ENCODE data around the gene HPX.
A peak's percentile ranks its signal among the peaks of the same experiment; 100 is the strongest.
"Not testable (repeated sequence)": the region's sequence is repeated elsewhere in the genome, so short reads cannot be mapped to it uniquely, and the experiment has no call there.

The HPX gene

DNA sequence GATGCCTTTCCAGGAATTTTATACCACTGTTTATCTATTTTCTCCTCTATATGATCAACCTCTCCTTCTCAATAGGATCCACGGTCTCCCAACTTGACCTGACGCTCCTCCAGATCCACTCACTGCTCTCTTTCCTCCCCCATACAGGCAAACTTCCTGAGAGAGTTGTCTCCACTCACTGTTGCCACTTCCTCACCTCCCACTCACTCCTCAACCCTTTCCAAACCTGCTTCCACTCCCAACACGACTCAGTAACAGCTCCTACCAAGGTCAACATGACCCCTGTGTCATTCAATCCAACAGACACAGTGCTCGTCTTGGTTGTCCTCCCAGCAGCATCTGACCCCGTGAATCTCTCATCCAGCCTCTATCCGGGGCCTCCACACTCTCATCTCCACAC lies 25.0 kb downstream of the HPX start:
- DNase-seq (ENCODE audit: low read depth) = no peak

DNA sequence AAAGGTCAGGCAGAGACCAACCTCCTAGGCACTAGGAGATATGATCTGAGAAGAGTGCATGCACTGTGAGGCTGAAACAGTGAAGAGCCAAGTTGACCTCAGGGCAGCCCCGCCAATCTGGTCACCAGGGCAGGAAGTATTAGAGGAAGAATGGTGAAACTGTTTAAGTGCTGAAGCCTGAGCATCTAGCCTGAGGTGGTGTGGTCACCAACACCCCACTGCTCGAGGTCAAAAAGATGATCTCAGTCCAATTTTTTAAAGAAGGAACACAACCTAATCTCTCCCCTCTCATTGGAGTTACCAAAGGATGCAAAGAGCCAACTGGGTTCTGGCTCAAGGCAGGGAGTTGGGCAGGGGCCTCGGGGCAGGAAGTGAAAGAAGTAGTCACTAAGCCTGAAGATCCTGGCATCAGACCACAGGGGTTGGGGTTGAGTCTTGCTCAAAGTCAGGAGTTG lies 25.9 kb downstream of the HPX start:
- no peak for DNase-seq (ENCODE audit: low read depth)

DNA sequence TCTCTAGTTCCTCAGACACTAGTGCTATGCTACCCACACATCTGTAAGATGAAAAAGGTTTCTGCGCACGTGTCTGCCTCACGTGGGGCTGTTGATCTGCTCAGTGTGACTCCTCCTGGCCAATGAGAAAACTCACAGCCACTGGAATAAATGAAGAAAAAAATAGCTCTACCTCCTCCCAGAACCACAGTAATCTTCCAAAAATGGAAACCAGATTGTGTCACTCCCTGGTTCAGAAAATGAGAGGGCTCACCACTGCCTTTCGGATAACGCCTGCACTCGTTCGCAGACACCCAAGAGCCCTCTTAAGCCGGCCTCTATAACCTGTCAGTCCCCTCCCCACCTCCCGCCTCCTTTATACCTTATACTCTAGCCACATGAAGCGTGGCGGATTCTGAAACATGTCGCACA lies 27.0 kb downstream of the HPX start:
- DNase-seq (ENCODE audit: low read depth) = no peak

DNA sequence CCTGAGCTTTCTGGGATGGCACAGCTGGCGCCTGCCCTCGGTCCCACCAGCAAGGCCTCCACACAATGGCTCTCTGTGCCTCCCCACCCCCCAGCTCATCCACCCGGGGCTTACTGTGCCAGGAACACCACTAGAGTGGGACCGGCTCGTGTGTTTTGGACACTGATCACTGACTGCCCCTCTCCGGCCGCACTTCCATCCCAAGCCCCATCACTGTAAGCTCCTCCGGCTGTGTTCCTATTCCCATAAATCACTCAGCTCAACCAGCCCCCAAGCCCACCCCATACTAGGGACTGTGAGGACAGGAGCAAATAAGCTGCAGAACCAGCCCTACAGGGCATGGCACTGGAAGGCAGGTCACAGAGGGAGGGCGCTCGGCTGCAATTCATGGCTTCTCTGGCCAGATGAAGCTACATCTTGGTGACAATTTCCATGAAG lies 29.2 kb downstream of the HPX start:
- no peak for DNase-seq (ENCODE audit: low read depth)

DNA sequence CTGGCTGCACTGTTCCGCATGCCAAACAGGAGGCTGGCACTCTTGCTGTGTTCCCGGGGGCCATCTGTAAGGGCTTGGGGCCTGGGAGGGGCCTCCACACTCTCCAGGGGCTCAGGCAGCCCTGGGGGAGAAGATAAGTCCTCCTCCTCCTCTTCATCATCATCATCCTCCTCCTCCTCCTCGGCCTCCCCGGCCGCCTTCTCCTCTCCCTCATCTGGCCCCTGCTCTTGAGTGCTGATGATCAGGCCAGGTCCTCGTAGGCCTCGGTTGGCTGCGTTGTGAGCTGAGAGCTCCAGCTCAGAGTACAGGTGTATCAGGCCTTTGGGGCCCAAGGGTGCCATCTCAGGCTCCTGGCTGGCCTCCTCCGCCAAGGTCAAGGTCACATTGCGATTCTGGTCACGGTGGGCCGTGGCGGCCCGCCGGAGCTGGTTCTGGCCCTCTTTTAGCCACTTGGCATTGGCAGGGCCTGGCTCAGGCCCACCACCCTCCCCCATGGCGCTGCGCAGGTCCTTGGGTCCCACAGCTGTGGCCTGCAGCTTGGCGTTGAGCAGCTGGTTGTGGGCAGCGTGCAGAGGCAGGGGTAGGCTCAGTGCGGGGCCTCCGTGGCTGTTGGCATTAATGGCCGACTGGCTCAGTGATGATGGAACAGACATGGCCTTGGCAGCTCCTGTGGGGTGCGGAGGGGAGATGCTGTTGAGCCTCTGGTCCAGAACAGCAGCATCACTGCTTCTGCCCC lies 29.9 kb downstream of the HPX start:
- DNase-seq (ENCODE audit: low read depth) = no peak

DNA sequence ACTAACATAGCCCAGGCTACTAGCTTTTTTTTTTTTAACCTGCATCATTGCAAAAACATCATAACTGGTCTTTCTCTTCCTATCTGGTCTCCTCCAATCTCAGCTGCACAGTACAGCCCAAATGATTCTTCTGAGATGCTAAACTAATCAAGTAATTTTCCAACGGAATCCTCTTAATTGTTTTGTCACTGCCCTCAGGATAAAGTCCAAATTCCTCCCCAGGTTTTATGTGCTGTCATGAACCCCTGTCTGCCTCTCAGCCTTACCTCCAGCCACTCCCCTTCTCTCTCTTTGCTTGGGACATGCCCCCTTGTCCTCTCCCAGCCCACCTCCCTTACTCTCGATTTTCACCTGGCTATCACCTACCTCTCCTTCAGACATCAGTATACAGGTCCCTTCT lies 34.4 kb downstream of the HPX start:
- no peak for DNase-seq (ENCODE audit: low read depth)

DNA sequence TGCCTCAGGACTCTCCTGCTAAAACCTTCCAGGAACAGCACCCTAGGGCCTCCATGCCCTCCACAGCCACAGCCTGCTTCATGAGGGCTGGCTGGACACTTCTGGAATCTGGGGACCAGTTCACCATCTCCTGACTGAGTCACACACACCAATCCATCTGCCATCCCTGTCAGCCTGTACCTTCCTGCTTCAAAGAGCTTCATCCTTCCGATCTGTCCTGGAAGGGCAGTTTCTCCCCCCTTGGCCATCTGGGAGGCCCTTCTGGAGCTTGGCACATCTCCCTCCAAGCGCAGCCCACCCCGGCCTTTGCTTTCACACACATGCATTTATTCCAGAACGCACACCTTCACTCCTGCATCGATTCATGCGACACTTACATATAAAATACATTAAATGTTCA lies 34.9 kb downstream of the HPX start:
- no peak for DNase-seq (ENCODE audit: low read depth)

DNA sequence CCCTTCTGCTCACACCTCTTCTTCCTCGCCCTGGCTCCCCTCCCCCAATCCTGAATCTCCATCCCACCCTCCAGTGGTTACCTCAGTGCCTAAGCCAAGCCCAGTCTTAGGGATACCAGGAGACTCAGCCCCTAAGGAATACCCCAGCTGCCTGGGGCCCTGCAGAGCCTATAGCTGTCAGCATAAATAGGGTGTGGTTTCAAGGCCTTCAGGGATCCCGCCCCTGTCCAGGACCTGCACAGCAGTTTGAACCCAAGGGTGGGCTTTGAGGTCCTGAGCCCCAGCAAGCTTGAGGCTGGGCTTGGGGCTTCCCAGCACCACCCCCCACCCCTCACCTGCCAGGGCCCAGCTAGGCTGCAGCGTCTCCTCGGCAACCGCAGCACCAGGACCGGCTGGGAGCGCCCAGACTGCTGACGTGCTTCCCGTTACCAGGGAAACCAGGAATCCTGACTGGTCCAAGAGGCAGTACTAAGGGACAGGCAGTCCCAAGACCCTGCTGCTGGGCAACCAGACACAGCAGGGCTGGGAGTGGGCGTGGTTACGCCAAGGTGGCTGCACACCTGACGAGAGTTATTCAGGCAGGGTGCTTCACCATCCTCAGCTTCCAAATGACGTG lies 35.6 kb downstream of the HPX start:
- DNase-seq (ENCODE audit: low read depth) = no peak

DNA sequence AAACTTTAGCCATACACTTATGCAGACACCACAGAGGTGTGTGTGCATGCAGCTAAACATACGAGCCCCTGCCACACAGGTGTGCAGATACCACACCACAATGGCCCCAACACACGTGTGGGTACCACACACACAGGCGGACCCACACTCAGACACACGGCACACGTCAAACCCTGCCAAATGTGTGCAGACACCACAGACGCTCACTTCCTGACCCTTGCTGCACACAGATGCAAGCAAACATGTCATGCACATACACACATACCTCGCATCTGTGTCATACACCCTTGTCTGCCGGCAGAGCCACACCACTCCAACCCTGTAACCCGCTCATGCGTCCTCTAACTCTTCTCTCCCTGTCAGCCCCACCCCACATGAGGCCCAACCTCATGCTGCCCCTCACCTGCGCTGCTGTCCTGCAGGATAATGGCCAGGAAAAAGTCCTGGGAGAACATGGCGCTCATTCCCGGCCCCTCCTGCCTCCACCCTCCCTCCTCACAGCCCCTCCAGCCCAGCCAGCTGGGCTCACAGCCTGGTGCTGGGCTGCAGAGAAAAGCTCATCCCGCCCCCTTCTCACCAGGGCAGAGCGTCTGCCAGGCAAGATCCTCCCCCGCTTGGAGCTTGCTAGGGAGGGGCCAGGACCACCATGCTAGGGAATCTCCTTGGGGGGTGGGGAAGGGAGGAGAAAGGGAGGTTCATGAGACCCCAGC lies 36.3 kb downstream of the HPX start:
- no peak for DNase-seq (ENCODE audit: low read depth)

DNA sequence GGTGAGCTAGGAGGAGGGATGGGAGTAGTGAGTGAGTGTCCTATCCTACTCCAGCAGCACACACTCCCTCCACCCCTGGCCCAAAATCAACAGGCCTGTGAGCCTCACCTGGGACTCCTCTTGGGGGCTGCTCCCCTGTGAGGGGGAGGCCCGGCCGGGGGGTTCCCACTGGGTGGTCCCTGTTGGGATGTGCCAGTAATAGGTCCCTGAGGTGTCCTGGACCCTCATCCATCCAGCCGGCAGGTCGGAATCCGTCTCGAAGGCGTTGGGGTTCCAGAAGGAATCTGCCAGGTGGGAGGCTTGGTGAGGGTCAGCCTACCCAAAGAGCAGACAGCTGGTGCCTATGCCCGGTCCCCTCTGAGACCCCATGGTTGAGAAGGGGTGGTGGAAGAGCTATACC lies 37.2 kb downstream of the HPX start:
- DNase-seq (ENCODE audit: low read depth) = no peak

DNA sequence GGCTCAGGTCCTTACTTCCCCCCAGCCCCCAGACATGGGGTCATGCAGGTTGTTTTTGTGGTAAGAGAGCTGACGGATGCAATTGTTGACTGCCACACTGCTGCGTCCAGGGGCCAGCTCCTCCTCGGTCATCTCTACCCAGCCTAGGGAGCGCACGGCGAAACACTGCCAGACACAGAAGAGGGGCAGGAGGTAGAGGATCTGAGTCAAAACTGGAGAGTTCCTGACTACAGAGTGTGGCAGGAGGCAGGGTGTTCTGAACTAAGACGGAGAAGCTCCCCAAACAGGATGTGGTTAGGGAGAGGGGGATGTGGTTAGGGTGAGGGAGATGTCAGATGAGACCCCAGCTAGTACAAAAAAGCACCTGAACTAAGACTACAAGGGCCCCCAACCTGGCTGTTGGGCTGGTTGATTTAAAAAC lies 38.2 kb downstream of the HPX start:
- DNase-seq (ENCODE audit: low read depth) = no peak

DNA sequence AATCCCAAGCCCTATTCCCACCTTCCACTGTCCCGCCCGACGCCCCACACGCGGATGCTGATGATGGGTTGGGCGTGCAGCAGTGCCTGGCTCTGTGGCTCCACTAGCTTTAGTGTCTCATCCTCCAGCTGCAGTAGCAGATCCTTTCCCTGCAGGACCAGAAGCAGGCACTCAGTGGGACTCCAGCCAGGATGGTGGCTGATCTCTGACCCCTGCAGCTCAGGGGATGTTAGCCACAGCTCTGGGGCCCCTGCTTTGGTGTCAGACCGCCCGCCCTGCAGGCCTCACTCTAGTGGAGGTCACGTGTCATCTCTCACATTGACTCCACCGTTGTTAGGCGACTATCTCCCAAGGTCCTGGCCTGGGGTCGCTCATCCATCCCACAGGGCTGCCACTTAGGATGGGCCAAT lies 38.7 kb downstream of the HPX start:
- DNase-seq (ENCODE audit: low read depth) = no peak

DNA sequence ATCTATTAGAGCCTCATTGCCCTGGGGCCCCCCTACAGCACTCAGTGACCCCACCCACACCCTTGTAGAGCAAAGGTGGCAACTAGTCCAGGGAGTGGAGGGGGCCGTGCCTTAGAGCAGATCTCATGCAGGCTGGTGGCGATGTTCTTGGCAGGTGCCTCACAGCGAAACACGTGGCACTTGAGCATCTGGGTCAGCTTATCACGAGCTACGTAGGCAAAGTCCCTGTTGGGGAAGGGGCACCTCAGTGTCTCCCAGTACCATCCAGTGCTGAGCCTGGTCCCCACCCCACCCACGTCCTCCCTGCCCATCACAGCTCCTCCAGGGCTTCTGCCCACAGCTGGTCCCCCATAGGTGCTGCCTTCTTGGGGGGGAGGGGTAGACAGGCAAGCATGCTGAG lies 39.3 kb downstream of the HPX start:
- no peak for DNase-seq (ENCODE audit: low read depth)

DNA sequence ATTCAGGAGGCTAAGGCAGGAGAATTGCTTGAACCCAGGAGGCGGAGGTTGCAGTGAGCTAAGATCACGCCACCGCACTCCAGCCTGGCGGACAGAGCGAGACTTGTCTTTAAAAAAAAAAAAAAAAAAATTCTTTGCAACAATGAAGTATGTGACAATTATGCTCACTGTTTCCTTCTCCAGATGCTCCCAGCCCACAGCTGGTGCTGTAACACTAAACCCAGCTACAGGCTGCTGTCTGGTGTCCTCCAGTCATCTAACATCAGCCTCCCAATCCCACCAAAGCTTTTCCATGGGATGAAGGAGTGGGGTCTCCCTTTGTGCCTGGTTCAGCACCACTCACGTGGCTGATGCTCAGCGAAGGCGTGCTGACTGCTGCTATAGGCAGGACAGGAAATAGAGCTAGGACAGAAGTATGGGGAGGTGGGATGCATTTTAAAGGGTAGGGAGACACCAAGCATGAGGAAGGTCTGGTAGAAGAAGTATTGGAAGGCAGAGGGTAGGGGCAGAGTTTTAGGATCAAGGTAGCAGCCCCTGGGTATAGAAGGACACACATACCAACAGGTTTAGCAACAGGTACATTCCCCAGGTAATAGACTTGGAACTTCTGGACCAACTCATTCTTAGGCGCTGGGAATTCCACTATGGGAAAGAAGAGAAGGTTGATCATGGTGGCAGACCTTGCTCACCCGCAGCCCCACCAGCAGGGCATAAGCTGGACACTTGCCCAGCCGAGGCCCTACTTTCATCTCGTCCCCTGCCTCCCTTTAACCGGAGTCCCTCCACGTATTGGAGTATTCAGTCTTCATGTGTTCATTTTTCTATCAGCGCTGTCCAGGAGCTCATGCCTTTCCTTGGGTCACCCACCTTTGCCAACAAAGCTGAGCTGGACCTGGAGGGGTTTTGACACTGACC lies 40.1 kb downstream of the HPX start:
- DNase-seq (ENCODE audit: low read depth) = no peak

DNA sequence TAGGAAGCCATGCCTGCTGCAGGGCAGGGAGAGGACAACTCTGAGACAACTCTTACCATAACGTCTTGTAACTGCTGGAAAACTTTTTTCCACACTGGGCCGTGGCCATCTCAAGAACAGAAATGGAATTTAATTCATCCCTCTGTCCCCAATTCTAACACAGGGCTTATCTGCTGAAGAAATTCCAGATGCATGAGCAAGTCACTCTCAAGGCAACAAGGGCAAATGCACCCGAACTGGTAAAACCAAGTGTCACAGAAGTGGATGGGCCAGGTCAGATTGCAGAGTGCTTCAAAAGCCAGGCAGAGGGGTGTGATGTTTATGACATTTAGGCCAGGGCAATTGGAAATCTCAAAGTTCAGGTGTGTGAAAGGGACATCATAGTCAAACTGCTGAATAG lies 43.2 kb downstream of the HPX start:
- DNase-seq (ENCODE audit: low read depth) = no peak

DNA sequence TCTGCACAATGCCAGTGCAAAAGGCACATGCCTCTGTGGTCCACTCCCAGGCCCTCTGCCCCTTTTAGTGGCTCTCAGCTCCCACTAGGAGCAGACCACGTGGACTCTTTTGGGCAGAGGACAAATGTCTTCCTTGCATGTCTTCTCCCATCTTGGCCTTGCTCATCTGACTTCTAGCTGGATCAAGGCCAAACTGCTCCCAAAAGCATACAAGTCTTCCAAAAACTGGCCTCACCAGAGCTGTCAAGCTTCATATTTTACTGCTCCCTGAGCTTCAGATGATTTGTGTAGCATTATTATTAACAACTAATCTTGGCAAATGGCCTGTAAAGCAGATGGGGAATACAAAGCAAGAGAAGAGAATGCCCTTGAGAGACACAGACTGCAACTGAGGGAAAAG lies 43.6 kb downstream of the HPX start:
- DNase-seq (ENCODE audit: low read depth) = peak; percentile 17

DNA sequence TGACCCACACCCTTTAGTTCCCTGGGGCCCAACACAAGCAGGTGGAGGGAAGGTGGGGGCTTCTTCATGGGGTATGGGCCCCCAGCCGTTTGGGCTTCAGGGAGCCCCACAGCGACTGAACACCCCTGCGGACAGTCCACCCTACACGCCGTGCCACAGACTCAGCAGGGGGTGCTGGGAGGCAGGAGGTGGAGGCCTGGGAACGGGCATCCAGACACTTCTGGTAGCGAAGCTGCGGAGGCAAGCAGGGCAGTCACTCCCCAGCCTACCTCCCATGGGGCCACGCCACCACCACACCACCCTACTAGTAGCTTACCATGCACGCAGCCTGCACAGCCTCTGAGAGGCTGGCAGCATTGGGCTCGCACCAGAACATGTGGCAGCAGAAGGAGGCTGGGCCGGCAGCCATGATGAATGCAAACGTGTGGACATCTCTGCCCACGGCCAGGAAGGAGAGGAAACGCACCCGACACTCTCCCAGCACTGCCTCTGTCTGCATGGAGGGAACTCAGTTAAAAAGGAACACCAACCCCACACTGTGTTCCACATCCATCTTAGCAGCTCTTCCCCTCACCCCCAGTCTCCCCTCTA lies 45.2 kb downstream of the HPX start:
- no peak for DNase-seq (ENCODE audit: low read depth)

DNA sequence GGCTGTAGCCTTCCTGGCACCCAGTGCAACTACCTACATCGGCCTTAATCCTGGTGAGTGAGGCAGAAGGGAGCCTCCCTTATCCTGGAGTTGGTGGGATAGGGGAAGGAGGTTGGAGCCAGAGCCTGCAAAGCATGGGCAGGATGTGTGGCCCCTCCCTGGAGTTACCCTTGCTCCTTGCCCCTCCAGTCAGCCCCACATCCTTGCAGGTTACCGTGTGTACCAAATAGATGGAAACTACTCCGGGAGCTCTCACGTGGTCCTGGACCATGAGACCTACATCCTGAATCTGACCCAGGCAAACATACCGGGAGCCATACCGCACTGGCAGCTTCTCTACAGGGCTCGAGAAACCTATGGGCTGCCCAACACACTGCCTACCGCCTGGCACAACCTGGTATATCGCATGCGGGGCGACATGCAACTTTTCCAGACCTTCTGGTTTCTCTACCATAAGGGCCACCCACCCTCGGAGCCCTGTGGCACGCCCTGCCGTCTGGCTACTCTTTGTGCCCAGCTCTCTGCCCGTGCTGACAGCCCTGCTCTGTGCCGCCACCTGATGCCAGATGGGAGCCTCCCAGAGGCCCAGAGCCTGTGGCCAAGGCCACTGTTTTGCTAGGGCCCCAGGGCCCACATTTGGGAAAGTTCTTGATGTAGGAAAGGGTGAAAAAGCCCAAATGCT lies 46.7 kb downstream of the HPX start:
- no peak for DNase-seq (ENCODE audit: low read depth)

DNA sequence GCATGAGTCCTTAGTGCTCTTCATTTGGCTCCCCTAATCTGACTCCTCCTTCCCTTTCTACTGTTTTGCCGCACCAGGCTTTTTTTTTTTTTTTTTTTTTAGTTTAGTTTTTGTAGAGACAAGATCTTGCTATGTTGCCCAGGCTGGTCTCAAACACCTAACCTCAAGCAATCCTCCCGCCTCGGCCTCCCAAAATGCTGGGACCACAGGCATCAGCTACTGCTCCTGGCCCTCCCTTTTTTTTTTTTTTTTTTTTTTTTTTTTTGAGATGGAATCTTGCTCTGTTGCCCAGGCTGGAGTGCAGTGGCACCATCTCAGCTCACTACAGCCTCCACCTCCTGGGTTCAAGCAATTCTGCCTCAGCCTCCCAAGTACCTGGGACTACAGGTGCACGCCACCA lies 48.5 kb downstream of the HPX start:
- not testable (repeated sequence) for DNase-seq (ENCODE audit: low read depth)

DNA sequence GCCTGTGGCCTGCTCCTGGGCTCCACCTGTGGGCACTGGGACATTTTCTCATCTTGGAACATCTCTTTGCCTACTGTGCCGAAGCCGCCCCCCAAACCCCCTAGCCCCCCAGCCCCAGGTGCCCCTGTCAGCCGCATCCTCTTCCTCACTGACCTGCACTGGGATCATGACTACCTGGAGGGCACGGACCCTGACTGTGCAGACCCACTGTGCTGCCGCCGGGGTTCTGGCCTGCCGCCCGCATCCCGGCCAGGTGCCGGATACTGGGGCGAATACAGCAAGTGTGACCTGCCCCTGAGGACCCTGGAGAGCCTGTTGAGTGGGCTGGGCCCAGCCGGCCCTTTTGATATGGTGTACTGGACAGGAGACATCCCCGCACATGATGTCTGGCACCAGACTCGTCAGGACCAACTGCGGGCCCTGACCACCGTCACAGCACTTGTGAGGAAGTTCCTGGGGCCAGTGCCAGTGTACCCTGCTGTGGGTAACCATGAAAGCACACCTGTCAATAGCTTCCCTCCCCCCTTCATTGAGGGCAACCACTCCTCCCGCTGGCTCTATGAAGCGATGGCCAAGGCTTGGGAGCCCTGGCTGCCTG lies 49.2 kb downstream of the HPX start:
- DNase-seq (ENCODE audit: low read depth) = no peak

All from GM04504 (cell line).